HG03460 (cell line): ENCODE data around the gene SLC44A4.
"Not testable (repeated sequence)": the region's sequence is repeated elsewhere in the genome, so short reads cannot be mapped to it uniquely, and the experiment has no call there.

Experiments used
- ATAC-seq: cut with Tn5 transposase; IDR thresholded peaks from one replicate; pipeline ENCODE4 v1.9.1; 2021; ENCODE audit not compliant: unreplicated experiment

SLC44A4 gene

DNA sequence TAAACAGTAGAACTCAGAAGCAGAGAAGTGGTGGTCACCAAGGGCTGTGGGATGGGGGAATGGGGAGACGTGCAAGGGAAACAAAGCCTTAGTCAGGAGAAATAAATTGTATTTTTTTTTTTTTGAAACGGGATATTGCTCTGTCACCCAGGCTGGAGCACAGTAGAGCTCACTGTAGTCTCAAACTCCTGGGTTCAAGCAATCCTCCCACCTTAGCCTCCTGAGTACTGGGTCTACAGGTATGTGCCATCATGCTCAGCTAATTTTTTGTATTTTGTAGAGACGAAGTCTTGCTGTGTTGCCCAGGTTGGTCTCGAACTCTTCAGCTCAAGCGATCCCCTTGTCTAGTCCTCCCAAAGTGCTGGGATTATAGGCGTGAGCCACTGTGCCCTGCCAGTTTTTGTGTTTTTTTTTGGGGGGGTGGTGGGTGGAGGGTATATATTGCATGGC is 47.9 kb downstream of the SLC44A4 start:
- no peak for ATAC-seq

DNA sequence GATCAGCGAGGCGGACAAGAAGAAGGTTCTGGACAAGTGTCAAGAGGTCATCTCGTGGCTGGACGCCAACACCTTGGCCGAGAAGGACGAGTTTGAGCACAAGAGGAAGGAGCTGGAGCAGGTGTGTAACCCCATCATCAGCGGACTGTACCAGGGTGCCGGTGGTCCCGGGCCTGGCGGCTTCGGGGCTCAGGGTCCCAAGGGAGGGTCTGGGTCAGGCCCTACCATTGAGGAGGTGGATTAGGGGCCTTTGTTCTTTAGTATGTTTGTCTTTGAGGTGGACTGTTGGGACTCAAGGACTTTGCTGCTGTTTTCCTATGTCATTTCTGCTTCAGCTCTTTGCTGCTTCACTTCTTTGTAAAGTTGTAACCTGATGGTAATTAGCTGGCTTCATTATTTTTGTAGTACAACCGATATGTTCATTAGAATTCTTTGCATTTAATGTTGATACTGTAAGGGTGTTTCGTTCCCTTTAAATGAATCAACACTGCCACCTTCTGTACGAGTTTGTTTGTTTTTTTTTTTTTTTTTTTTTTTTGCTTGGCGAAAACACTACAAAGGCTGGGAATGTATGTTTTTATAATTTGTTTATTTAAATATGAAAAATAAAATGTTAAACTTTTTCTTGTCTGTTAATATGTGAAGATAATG is 49.0 kb downstream of the SLC44A4 start:
- ATAC-seq, result no peak

GRCh38 chr6:31827286-31828079 is 51.3 kb downstream of the SLC44A4 start, which contains the start of gene HSPA1B:
Gene HSPA1B (plus strand): TSS chr6:31827738. CDS start chr6:31827951, 213 bp downstream.
- peak; percentile 62 for ATAC-seq

DNA sequence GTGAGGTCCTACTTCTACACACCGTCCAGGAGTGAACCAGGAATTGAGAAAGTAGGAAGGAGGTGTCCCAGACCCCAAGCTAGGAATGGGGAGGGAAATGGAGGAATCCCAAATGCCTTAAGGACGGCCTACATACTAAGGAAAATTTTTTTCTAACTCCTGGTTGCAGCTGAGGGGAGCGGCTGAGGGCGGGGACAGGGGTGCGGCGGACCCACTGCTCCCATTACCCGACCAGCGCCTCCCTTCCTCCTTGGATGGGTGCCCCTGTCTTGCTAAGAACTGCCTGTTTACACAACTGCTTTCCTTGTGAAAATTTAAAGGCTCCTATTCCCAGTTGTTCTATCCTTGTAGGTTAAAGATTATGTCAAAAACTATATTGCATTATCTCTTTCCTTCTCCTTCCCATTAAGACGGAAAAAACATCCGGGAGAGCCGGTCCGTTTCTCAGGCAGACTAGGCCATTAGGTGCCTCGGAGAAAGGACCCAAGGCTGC is 52.0 kb downstream of the SLC44A4 start:
- ATAC-seq, result no peak

DNA sequence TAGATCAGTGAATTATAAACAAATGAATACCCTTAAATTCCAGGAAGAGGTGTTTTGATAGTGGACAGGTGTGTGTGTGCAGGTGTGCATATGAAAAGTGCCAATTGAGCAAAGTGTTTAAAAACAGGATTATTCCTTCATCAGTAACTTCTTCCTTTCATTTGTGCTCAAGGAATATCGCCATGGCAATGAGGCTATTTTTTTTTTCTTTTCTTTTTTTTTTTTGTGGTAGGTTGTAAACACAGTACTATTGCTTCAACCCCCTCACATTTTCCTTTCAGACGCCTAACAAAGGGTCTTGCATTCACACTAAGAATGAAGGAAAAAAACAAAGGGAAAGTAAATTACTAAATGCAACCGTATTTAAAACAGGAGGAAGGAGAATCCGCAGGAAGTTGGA is 53.2 kb downstream of the SLC44A4 start:
- no peak for ATAC-seq

DNA sequence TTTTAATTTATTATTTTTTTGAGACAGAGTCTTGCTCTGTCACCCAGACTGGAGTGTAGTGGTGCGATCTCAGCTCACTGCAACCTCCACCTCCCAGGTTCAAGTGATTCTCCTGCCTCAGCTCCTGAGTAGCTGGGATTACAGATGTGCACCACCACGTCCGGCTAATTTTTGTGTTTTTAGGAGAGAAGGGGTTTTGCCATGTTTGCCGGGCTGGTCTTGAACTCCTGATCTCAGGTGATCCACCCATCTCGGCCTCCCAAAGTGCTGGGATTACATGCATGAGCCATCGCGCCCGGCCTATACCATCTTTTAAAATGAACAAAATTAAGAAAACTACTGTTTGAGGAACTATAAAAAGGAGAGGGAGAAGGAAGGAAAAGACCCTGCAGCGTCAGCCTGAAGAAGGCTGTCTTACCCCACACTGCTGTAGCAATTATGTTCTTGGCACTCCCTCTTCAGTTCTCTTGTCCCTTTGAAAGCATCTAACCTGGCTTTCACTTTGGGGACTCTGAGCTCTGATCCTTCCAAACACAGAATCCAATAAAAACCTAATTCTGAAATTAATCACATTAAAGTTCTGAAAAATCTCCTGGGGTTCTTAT is 55.1 kb downstream of the SLC44A4 start:
- not testable (repeated sequence) for ATAC-seq

DNA sequence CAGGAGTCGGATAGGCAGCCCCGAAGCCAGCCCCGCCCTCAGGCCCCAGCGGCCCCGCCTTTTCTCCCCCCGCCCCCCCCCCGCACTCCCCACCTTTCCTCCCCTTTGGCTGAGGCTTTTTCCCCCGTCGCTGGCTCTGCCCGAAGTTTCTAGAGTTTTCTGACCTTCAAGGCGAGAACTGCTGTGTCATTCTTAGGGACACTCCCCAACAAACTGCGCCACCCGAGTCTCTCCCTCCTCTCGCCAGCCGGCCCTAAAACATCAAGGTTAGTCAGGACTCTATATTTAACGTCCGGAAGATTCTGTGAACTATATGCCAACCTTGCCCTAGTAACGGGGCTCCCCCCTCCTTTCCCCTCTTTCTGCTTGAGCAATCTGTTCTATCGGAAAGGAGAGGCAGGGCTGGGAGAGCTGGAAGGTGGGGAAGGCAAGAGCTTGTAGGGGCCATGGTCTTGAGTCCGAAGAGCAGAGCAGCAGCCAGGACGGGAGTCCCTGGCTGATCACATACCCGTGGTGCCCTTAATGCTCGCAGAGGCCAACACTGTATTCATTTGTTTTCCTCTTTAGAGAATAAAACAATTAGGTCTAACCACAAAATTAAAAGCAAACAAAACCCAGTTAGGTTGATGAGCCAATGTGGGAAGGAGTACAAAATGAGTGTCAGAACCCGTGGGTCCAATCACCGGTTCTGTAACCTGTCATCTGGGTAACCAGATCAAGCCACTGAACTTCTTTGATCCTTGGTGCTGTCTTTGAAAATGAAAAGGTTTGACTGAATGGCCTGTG is 56.6 kb downstream of the SLC44A4 start:
- no peak for ATAC-seq

DNA sequence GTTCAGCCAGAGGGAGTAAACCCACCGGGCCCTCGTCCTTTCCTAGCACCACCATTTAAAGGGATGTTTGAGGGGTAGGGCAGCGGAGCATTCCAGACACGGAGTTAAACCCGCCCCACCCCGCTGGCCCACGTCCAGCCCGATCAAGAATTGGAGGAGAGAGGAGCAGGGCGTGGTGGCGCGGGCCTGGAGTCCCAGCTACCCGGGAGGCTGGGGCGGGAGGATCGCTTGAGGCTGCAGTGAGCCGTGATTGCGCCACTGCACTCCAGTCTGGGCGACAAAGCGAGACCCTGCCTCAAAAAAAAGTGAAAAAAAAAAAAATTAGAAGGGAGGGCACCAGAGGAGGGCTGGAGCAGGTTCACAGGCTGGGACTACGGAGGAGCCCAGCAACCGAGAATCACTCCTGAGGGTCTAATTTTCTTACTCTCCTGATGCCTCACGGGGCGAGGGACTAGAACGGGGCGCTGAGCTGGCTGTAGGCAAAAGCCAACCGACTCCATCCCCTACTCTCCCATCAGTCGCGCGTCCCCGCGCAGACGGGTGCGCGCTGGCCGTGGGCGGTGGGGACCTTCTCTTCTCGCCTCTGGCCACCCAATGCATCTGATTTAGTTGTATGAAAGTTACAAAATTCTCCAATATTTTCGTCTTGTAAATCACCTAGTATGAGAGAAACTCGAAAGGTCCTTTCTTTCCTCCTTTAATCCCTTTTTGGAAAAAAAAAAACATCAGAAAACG is 57.3 kb downstream of the SLC44A4 start:
- no peak for ATAC-seq

GRCh38 chr6:31820399-31820798 is 58.4 kb downstream of the SLC44A4 start:
- not testable (repeated sequence) for ATAC-seq

DNA sequence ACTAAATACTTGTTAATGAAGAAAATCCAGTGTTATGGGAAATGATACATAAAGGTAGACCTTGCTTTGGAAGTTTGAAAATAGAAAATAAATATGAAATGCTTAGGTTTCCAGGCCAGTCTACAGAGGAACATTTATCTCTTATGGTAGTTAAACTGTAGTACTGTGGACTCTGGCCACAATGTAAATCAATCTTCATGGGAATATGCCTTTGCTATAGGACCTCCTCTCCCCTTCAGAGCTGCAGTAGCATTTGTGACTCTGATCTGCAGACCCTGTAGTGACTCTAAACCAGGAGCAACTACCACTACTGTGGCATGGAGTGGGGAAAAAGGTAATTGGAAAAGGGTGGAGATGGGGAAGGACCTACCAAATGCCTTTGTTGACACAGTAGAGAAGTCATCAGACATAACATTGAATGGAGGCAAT is 58.9 kb downstream of the SLC44A4 start:
- ATAC-seq, result no peak

DNA sequence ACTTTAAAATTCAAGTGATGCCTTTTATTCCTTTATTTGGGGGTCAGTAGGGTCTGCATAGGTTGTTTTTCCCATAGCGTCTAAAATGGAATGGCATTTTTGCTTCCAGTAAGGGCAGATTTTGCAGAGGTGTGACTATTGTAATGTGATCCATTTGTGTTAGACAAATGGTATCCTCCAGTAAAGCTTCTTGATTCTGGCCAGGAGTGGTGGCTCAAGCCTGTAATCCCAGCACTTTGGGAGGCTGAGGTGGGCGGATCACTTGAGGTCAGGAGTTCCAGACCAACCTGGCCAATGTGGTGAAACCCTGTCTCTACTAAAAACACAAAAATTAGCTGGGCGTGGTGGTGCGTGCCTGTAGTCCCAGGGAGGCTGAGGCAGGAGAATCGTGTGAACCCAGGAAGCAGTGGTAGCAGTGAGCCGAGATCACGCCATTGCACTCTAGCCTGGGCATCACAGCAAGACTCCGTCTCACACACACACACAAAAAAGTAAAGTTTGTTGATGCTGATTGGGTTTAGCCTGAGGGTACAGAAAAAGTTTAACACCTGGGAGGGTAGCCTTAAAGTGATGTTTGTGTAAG is 60.8 kb downstream of the SLC44A4 start:
- not testable (repeated sequence) for ATAC-seq

GRCh38 chr6:31817133-31817928 is 61.5 kb downstream of the SLC44A4 start:
- not testable (repeated sequence) for ATAC-seq

DNA sequence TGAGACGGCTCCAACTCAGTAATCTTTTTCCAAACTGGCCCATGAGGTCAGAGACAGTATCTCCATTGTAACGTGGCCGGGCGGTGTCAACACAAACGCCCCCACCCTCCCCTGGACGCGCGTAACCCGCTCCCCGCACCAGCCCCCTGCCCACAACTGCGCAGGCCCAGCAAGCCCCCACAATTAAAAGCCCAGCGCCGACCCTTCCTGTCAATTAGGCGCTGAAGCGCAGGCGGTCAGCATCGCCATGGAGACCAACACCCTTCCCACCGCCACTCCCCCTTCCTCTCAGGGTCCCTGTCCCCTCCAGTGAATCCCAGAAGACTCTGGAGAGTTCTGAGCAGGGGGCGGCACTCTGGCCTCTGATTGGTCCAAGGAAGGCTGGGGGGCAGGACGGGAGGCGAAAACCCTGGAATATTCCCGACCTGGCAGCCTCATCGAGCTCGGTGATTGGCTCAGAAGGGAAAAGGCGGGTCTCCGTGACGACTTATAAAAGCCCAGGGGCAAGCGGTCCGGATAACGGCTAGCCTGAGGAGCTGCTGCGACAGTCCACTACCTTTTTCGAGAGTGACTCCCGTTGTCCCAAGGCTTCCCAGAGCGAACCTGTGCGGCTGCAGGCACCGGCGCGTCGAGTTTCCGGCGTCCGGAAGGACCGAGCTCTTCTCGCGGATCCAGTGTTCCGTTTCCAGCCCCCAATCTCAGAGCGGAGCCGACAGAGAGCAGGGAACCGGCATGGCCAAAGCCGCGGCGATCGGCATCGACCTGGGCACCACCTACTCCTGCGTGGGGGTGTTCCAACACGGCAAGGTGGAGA is 63.6 kb downstream of the SLC44A4 start, which contains the start of the genes HSPA1A and HSPA1L:
TSS of gene HSPA1A (plus strand) at position 519 of the 814 bp plus-strand sequence. CDS start at position 733, 214 bp downstream.
TSS of gene HSPA1L (minus strand) at position 259 of the 814 bp plus-strand sequence. CDS start 3,311 bp downstream, outside the sequence.
- ATAC-seq, result peak; percentile 39

DNA sequence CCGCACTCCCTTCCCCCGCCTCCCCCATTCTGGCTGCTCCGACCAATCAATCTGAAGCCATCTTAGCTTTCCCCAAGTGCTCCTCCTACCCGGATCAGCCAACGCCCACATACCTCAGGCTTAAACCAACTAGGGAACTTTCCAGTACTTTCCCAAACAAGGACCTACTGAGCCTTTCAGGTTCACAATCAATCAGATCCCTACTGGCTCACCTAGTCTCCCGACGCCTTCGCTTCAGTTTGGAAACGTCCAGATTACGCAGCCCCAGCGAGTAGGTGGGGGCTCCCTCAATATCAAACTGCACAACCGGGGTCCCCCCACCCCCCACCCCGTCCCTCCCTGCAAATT is 64.1 kb downstream of the SLC44A4 start:
- no peak for ATAC-seq

- ATAC-seq, result no peak
Observed at GRCh38 chr6:31813465-31813849, 65.3 kb downstream of the SLC44A4 start.
